ENCODE measurements around the gene ZNF701.
A peak's percentile ranks its signal among the peaks of the same experiment; 100 is the strongest.
"Not testable (repeated sequence)": the region's sequence is repeated elsewhere in the genome, so short reads cannot be mapped to it uniquely, and the experiment has no call there.

Gene ZNF701

GRCh38 chr19:52566588-52566987, 3.5 kb upstream of the ZNF701 start:
- no peak for DNase-seq

- DNase-seq = no peak
Observed at GRCh38 chr19:52567921-52568320, 2.2 kb upstream of the ZNF701 start.

GRCh38 chr19:52569638-52569999, 468 bp upstream of the ZNF701 start:
- peak; percentile 44 for DNase-seq

- no peak for DNase-seq
Observed at GRCh38 chr19:52584736-52585440, 14.8 kb downstream of the ZNF701 start.

GRCh38 chr19:52585604-52586003, 15.5 kb downstream of the ZNF701 start:
- DNase-seq = no peak

- DNase-seq = no peak
Observed at GRCh38 chr19:52590728-52591127, 20.6 kb downstream of the ZNF701 start.

GRCh38 chr19:52592301-52592700, 22.2 kb downstream of the ZNF701 start:
- DNase-seq = no peak

GRCh38 chr19:52593441-52593840, 23.4 kb downstream of the ZNF701 start:
- DNase-seq = not testable (repeated sequence)

GRCh38 chr19:52599241-52599640, 29.2 kb downstream of the ZNF701 start:
- no peak for DNase-seq

GRCh38 chr19:52600639-52601024, 30.5 kb downstream of the ZNF701 start:
- DNase-seq = no peak

- DNase-seq = peak; percentile 66
Observed at GRCh38 chr19:52601025-52601973, 31.2 kb downstream of the ZNF701 start.

- not testable (repeated sequence) for DNase-seq
Observed at GRCh38 chr19:52601974-52602366, 31.9 kb downstream of the ZNF701 start.

GRCh38 chr19:52602941-52603340, 32.9 kb downstream of the ZNF701 start:
- DNase-seq = no peak

GRCh38 chr19:52603558-52604207, 33.6 kb downstream of the ZNF701 start:
- no peak for DNase-seq

- DNase-seq = no peak
Observed at GRCh38 chr19:52613299-52613906, 43.3 kb downstream of the ZNF701 start.

- DNase-seq = no peak
Observed at GRCh38 chr19:52621376-52621775, 51.3 kb downstream of the ZNF701 start.

- DNase-seq = no peak
Observed at GRCh38 chr19:52622261-52622660, 52.2 kb downstream of the ZNF701 start.

GRCh38 chr19:52626915-52627314, 56.8 kb downstream of the ZNF701 start:
- DNase-seq = no peak

GRCh38 chr19:52627441-52627840, 57.4 kb downstream of the ZNF701 start:
- DNase-seq = not testable (repeated sequence)

- no peak for DNase-seq
Observed at GRCh38 chr19:52635786-52636570, 65.9 kb downstream of the ZNF701 start.

Measured in NCI-H1092 treated with DMSO at 0.1 percent for 48 hours (cell line).